ENCODE results near the gene NFASC. TPM values are rescaled to one million over a fixed set of nuclear protein-coding genes. Genes with fewer than 3 reads are reported as not detected.

The NFASC gene
- total RNA-seq, 1 experiment from 2014 or later, result not detected

DNA sequence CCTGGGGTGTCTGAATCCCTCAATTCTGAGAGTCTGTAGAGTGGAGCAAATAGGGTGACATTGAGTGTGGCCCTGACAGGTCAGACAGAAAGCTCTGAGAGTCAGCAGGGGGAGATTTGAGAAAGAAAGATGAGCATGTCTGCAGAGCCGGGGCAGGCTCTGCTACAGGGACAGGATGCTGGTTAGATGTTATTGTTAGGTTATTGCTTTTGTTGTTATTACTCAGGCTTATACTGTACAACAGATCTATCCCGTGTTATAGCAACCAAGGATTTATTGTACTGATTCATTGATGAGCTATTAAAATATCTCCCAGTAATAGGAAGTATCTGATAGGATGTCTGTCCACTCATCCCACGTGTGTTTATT, 59.5 kb downstream of the NFASC start:
- Mint-ChIP-seq H3K27ac (ENCODE audit: unreplicated experiment) (no peak overlapping the region), H3K27me3 (ENCODE audit: unreplicated experiment) (peaks cover 22% of the 10 kb centered on the region), H3K9me3 (ENCODE audit: low read depth, unreplicated experiment) (no peaks in the 10 kb centered on the region), H3K36me3 (ENCODE audit: insufficient read depth, unreplicated experiment) (no peaks in the 10 kb centered on the region), H3K4me3 (ENCODE audit: low read depth, unreplicated experiment) (no peak overlapping the region), H3K4me1 (ENCODE audit: low read depth, unreplicated experiment) (no peaks in the 10 kb centered on the region)
- no peak for DNase-seq
- no TSS peak for BruUV-seq (replicated peaks)
- CTCF ChIA-PET, result interaction anchor here (0.6 kb wide), 1 partner anchor 1198 kb away, joined by 3 read pairs; no protein-coding TSS in a partner anchor
- TF ChIP-seq, protein P1, sequence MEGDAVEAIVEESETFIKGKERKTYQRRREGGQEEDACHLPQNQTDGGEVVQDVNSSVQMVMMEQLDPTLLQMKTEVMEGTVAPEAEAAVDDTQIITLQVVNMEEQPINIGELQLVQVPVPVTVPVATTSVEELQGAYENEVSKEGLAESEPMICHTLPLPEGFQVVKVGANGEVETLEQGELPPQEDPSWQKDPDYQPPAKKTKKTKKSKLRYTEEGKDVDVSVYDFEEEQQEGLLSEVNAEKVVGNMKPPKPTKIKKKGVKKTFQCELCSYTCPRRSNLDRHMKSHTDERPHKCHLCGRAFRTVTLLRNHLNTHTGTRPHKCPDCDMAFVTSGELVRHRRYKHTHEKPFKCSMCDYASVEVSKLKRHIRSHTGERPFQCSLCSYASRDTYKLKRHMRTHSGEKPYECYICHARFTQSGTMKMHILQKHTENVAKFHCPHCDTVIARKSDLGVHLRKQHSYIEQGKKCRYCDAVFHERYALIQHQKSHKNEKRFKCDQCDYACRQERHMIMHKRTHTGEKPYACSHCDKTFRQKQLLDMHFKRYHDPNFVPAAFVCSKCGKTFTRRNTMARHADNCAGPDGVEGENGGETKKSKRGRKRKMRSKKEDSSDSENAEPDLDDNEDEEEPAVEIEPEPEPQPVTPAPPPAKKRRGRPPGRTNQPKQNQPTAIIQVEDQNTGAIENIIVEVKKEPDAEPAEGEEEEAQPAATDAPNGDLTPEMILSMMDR (IDR thresholded peaks at IDR 0.05; ENCODE audit: unreplicated experiment), result no peak
- intact Hi-C loops (cut with micrococcal nuclease; ENCODE audit: unreplicated experiment), result no loop called here

DNA sequence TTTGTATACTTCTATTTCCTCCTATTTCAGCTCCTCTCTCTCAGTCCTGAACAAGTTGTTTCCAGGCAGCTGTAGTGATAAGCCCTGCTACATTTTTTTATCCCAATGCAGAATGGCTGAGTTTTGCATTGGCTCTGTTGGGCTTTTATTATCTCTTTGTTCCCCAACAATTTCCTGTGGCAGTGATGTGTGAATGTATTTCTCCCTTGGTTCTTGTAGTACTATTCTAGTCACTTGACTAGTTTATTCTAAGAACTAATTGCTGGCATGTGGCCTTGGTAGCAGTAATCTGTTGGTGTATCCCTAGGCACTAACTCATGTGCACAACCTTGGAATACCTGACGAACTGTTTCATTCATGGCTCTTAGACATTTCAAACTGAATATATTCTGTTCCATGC, 60.7 kb downstream of the NFASC start:
- CTCF ChIA-PET, result no interaction called here
- no TSS peak for BruUV-seq (replicated peaks)
- H3K9me3 Mint-ChIP-seq (ENCODE audit: low read depth, unreplicated experiment), result no peaks in the 10 kb centered on the region

DNA sequence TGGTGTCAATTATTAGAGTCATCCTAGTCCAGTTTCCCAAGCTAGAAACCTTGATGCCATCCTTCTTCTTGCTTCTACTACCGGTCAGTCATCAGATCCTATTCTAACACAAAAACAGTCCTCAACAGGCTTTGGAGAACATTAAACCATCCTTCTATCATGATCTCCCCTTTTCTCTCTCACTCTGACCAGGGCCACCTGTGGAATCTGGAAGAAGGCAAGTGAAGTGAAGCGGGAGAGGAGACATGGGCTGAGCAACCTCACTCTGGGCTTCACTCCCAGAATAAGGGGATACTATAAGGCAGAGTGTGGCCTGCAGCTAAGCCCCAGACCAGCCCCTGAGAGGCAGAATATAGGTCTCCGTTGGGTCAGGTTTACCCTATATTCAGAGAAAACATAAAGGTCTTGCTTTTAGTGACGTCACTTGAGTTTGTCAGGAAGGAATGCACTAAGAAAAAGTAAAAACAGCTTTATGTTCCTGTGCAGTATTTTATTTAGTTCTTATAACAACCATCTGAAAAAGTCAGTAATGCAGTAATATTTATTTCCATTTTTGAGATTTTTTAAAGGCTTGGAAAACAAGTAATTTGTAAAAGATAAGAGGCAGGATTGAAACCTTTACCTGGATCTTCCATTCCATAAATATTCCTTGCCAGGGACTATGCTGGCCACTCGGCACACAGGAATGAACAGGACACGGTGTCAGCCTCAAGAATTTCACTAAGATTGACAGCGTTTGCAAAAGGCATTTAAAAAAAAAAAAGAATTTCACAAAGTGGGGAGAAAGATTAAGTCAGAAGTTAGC, 61.3 kb downstream of the NFASC start:
- Mint-ChIP-seq H3K27ac (ENCODE audit: unreplicated experiment) (no peak overlapping the region), H3K27me3 (ENCODE audit: unreplicated experiment) (peaks cover 12% of the 10 kb centered on the region), H3K9me3 (ENCODE audit: low read depth, unreplicated experiment) (no peaks in the 10 kb centered on the region), H3K4me1 (ENCODE audit: low read depth, unreplicated experiment) (no peaks in the 10 kb centered on the region), H3K4me3 (ENCODE audit: low read depth, unreplicated experiment) (no peak overlapping the region), H3K36me3 (ENCODE audit: insufficient read depth, unreplicated experiment) (no peaks in the 10 kb centered on the region)
- no peak for DNase-seq
- intact Hi-C loops (cut with micrococcal nuclease; ENCODE audit: unreplicated experiment), result no loop called here
- TF ChIP-seq, protein P1 (IDR thresholded peaks at IDR 0.05; ENCODE audit: unreplicated experiment), result no peak
- CTCF ChIA-PET, result no interaction called here
- no TSS peak for BruUV-seq (replicated peaks)

More for the DNA sequence above, 60.7 kb downstream of the NFASC start:
- no peak for DNase-seq
- Mint-ChIP-seq H3K36me3 (ENCODE audit: insufficient read depth, unreplicated experiment) (no peaks in the 10 kb centered on the region), H3K4me3 (ENCODE audit: low read depth, unreplicated experiment) (no peak overlapping the region), H3K27ac (ENCODE audit: unreplicated experiment) (no peak overlapping the region), H3K27me3 (ENCODE audit: unreplicated experiment) (peaks cover 13% of the 10 kb centered on the region), H3K4me1 (ENCODE audit: low read depth, unreplicated experiment) (no peaks in the 10 kb centered on the region)
- TF ChIP-seq, protein P1 (IDR thresholded peaks at IDR 0.05; ENCODE audit: unreplicated experiment), result no peak
- intact Hi-C loops (cut with micrococcal nuclease; ENCODE audit: unreplicated experiment), result no loop called here

DNA sequence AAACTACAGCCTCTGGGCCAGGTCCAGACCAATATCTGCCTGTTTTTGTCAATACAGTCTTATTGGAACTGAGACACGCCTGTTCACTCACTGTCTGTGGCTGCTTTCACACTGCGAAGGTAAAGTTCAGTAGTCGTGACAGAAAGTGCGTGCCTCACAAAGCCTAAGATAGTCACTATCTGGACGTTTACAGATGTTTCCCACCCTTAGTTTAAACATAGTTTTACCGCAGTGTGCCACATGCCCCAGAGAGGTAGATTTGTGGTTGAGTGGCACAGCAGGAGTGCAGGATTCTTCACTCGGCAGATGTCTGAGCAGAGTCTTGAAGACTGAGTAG, 61.9 kb downstream of the NFASC start:
- Mint-ChIP-seq H3K36me3 (ENCODE audit: insufficient read depth, unreplicated experiment) (no peaks in the 10 kb centered on the region), H3K27me3 (ENCODE audit: unreplicated experiment) (peaks cover 6% of the 10 kb centered on the region), H3K4me3 (ENCODE audit: low read depth, unreplicated experiment) (no peak overlapping the region), H3K9me3 (ENCODE audit: low read depth, unreplicated experiment) (no peaks in the 10 kb centered on the region), H3K27ac (ENCODE audit: unreplicated experiment) (no peak overlapping the region), H3K4me1 (ENCODE audit: low read depth, unreplicated experiment) (no peaks in the 10 kb centered on the region)
- no peak for DNase-seq
- CTCF ChIA-PET, result no interaction called here
- TF ChIP-seq, protein P1 (IDR thresholded peaks at IDR 0.05; ENCODE audit: unreplicated experiment), result no peak
- no TSS peak for BruUV-seq (replicated peaks)
- intact Hi-C loops (cut with micrococcal nuclease; ENCODE audit: unreplicated experiment), result no loop called here

All from Calu3 (cell line).